Measurements from ENCODE around the gene NANOS2. TPM values are rescaled to one million over a fixed set of nuclear protein-coding genes. Genes with fewer than 3 reads are reported as not detected.

The NANOS2 gene
- total and polyA plus RNA-seq, 2 of the 13 experiments (the other 11 are each of a cell fraction or from before 2014, with no cell fraction given): not detected

- TF ChIP-seq BRF2 (CRISPR knock-in tag; IDR thresholded peaks at IDR 0.05): 0 out of 2 replicates have a peak, but pooled peaks have one; percentile 48
- TF ChIP-seq ZSCAN22 (CRISPR knock-in tag; IDR thresholded peaks at IDR 0.05): no peak; the same call in 1 of the 2 replicates
- TF ChIP-seq ZNF235 (CRISPR knock-in tag; IDR thresholded peaks at IDR 0.05; ENCODE audit: borderline replicate concordance): no peak; the same call in 1 of the 2 replicates
- 0 out of 2 replicates have a peak, but pooled peaks have one; percentile 28 for TF ChIP-seq ZNF557 (CRISPR knock-in tag; IDR thresholded peaks at IDR 0.05)
- peak; percentile 76; the same call in 1 of the 2 replicates for TF ChIP-seq ELF4 (CRISPR knock-in tag; IDR thresholded peaks at IDR 0.05; ENCODE audit: borderline replicate concordance)
- TF ChIP-seq ZNF83 (CRISPR knock-in tag; IDR thresholded peaks at IDR 0.05; ENCODE audit: borderline replicate concordance): peak; percentile 9; the same call in 1 of the 2 replicates
- peak; percentile 80 for TF ChIP-seq ATF2 (CRISPR knock-in tag; IDR thresholded peaks at IDR 0.05)
- TF ChIP-seq ZNF34 (CRISPR knock-in tag; IDR thresholded peaks at IDR 0.05; ENCODE audit: borderline replicate concordance): no peak
- TF ChIP-seq, protein P1, sequence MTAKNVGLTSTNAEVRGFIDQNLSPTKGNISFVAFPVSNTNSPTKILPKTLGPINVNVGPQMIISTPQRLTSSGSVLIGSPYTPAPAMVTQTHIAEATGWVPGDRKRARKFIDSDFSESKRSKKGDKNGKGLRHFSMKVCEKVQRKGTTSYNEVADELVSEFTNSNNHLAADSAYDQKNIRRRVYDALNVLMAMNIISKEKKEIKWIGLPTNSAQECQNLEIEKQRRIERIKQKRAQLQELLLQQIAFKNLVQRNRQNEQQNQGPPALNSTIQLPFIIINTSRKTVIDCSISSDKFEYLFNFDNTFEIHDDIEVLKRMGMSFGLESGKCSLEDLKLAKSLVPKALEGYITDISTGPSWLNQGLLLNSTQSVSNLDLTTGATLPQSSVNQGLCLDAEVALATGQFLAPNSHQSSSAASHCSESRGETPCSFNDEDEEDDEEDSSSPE (CRISPR knock-in tag; IDR thresholded peaks at IDR 0.05): peak; percentile 58; the same call in 1 of the 2 replicates
- TF ChIP-seq, protein P2, sequence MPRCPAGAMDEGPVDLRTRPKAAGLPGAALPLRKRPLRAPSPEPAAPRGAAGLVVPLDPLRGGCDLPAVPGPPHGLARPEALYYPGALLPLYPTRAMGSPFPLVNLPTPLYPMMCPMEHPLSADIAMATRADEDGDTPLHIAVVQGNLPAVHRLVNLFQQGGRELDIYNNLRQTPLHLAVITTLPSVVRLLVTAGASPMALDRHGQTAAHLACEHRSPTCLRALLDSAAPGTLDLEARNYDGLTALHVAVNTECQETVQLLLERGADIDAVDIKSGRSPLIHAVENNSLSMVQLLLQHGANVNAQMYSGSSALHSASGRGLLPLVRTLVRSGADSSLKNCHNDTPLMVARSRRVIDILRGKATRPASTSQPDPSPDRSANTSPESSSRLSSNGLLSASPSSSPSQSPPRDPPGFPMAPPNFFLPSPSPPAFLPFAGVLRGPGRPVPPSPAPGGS (CRISPR knock-in tag; IDR thresholded peaks at IDR 0.05): peak; percentile 94
- TF ChIP-seq YEATS4 (CRISPR knock-in tag; IDR thresholded peaks at IDR 0.05; ENCODE audit: borderline replicate concordance): peak; percentile 51
- peak; percentile 87 for TF ChIP-seq BCL6 (CRISPR knock-in tag; IDR thresholded peaks at IDR 0.05)
- peak; percentile 100 for TF ChIP-seq ZMYM2 (CRISPR knock-in tag; IDR thresholded peaks at IDR 0.05)
- no peak for TF ChIP-seq NR0B2 (CRISPR knock-in tag; IDR thresholded peaks at IDR 0.05)
- peak; percentile 92 for TF ChIP-seq PAXIP1 (CRISPR knock-in tag; conservative IDR thresholded peaks at IDR 0.05)
- peak; percentile 65; the same call in 1 of the 2 replicates for TF ChIP-seq ZZZ3 (CRISPR knock-in tag; IDR thresholded peaks at IDR 0.05; ENCODE audit: borderline replicate concordance)
- TF ChIP-seq ZNF703 (CRISPR knock-in tag; IDR thresholded peaks at IDR 0.05; ENCODE audit: borderline replicate concordance): no peak; the same call in 1 of the 2 replicates
Observed at GRCh38 chr19:45882652-45883585, 31.7 kb downstream of the NANOS2 start (continued).

Measured in HepG2 (cell line).